K562 (cell line): Measurements from ENCODE around the gene VIM. TPM values are rescaled to one million over a fixed set of nuclear protein-coding genes. Genes with fewer than 3 reads are reported as not detected.
A peak's percentile ranks its signal among the peaks of the same experiment; 100 is the strongest.

Experiments used
- ARID2 ChIP-seq: fragments of 450-650 bp; IDR thresholded peaks from 2 replicates; pipeline ENCODE4 v1.6.1; 2017; ENCODE audit warnings: antibody characterized with exemption, mild to moderate bottlenecking
- CBX3 ChIP-seq, 2 experiments: IDR thresholded peaks; 1 replicate in 1 of 2; 2 replicates in 1 of 2; pipeline ENCODE4 v1.6.1; 2012; ENCODE audit warnings: inconsistent platforms in 2 of 2, low read length in 2 of 2, borderline replicate concordance in 1 of 2, control low read depth in 1 of 2
- CHD4 ChIP-seq: fragments of 200-600 bp; sonication (generic); IDR thresholded peaks from 3 replicates; pipeline ENCODE4 v1.6.1; 2012; ENCODE audit warnings: low read depth, mild to moderate bottlenecking, mixed read lengths, low read length, inconsistent platforms; ENCODE audit not compliant: insufficient read depth, insufficient replicate concordance, poor library complexity, severe bottlenecking
- GABPA ChIP-seq: fragments of 200-800 bp; sonication (Bioruptor generic); conservative IDR thresholded peaks from 2 replicates; pipeline ENCODE4 v1.6.1; 2016; ENCODE audit warnings: low read depth, missing genetic modification characterization, missing compliant biosample characterization
- KDM2B ChIP-seq: fragments of 250-450 bp; sonication (Bioruptor Pico); IDR thresholded peaks from 2 replicates; pipeline ENCODE4 v1.8.0; 2021; ENCODE audit warnings: mild to moderate bottlenecking, moderate library complexity
- LARP7 ChIP-seq: fragments of 450-650 bp; IDR thresholded peaks from 2 replicates; pipeline ENCODE4 v1.6.1; 2016
- NCOA1 ChIP-seq: fragments of 450-650 bp; IDR thresholded peaks from 2 replicates; pipeline ENCODE4 v1.6.1; 2016; ENCODE audit warnings: low read depth
- NONO ChIP-seq, 2 experiments: fragments of 200-400 bp in 1 of 2; fragments of 450-650 bp in 1 of 2; formaldehyde crosslinking in 1 of 2; IDR thresholded peaks; 2 replicates each; pipeline ENCODE4 v1.6.1; 2017; ENCODE audit warnings: low read depth in 2 of 2, mild to moderate bottlenecking in 2 of 2, moderate library complexity in 2 of 2, low read length in 1 of 2
- PHF20 ChIP-seq: fragments of 450-650 bp; IDR thresholded peaks from 2 replicates; pipeline ENCODE4 v1.6.1; 2018; ENCODE audit not compliant: partially characterized antibody
- POLR2AphosphoS2 ChIP-seq: IDR thresholded peaks from 2 replicates; pipeline ENCODE4 v1.6.1; 2012; ENCODE audit warnings: low read length, improper control_type of control experiment
- SRSF9 ChIP-seq: fragments of 200-400 bp; formaldehyde crosslinking; IDR thresholded peaks from 2 replicates; pipeline ENCODE4 v1.6.1; 2017; ENCODE audit warnings: low read depth, low read length, borderline replicate concordance
- YBX1 ChIP-seq: fragments of 450-650 bp; IDR thresholded peaks from 2 replicates; pipeline ENCODE4 v1.7.1; 2016; ENCODE audit warnings: mild to moderate bottlenecking
- ZNF384 ChIP-seq: IDR thresholded peaks from 2 replicates; pipeline ENCODE4 v1.6.1; 2012; ENCODE audit warnings: low read depth, low read length, improper control_type of control experiment
- ZNF696 ChIP-seq: fragments of 250-450 bp; sonication (Bioruptor Pico); conservative IDR thresholded peaks from 2 replicates; pipeline ENCODE4 v1.4.0; 2020; ENCODE audit warnings: mild to moderate bottlenecking, moderate library complexity
- polyA plus RNA-seq, 8 experiments: library from polyadenylated mRNA; depleted of rRNA in 4 of 8; stranded (reverse) in 5 of 8; unstranded in 3 of 8; fragments of >200 nt; fragmentation: Nextera tagmentation in 2 of 8; fragmentation: Illumina TruSeq in 1 of 8; extraction: Ambion mirVana in 2 of 8; extraction: Trizol in 1 of 8; gene quantifications; 2 replicates each; pipeline versions ENCODE4 v1.2.1 to v1.2.3, GENCODE V29; 2011 to 2014; ENCODE audit warnings: inconsistent platforms in 1 of 8, missing spikeins in 1 of 8
- total RNA-seq, 7 experiments: library from RNA; depleted of rRNA in 6 of 7; stranded (reverse); fragments of >200 nt in 6 of 7; fragmentation: Illumina TruSeq in 2 of 7; extraction: Trizol in 2 of 7; gene quantifications; 2 replicates each; pipeline versions ENCODE4 v1.2.1 to v1.2.3, GENCODE V29; 2011 to 2021; ENCODE audit warnings: low replicate concordance in 1 of 7
- TF ChIP-seq, protein P1 (sequence below): fragments of 450-650 bp; IDR thresholded peaks from 2 replicates; pipeline ENCODE4 v1.6.1; 2016; ENCODE audit warnings: low read depth, mild to moderate bottlenecking, moderate library complexity
- TF ChIP-seq, protein P2 (sequence below): sonication (generic); formaldehyde crosslinking; IDR thresholded peaks from 2 replicates; pipeline ENCODE4 v1.4.0; 2020; ENCODE audit warnings: mild to moderate bottlenecking, missing genetic modification reagents
- TF ChIP-seq, protein P3 (sequence below): fragments of 250-450 bp; sonication (Bioruptor Pico); IDR thresholded peaks from 2 replicates; pipeline ENCODE4 v1.6.1; 2021; ENCODE audit warnings: mild to moderate bottlenecking
- TF ChIP-seq, protein P4 (sequence below), 2 experiments: fragments of 450-650 bp in 1 of 2; sonication (generic) in 1 of 2; formaldehyde crosslinking; conservative IDR thresholded peaks; 2 replicates each; pipeline versions ENCODE4 v1.4.0 to v1.8.1; 2020 to 2022; ENCODE audit warnings: mild to moderate bottlenecking in 1 of 2, missing genetic modification reagents in 1 of 2
- TF ChIP-seq, protein P5 (sequence below), 2 experiments: fragments of 450-650 bp; IDR thresholded peaks; 2 replicates each; pipeline ENCODE4 v1.6.1; 2018; ENCODE audit warnings: mild to moderate bottlenecking in 2 of 2, low read depth in 1 of 2; ENCODE audit not compliant: partially characterized antibody in 2 of 2

VIM gene
- total and polyA plus RNA-seq, 9 of the 15 experiments (the other 6 are each of a cell fraction or from before 2014, with no cell fraction given), result 86.0 to 621 (median 383) TPM

DNA sequence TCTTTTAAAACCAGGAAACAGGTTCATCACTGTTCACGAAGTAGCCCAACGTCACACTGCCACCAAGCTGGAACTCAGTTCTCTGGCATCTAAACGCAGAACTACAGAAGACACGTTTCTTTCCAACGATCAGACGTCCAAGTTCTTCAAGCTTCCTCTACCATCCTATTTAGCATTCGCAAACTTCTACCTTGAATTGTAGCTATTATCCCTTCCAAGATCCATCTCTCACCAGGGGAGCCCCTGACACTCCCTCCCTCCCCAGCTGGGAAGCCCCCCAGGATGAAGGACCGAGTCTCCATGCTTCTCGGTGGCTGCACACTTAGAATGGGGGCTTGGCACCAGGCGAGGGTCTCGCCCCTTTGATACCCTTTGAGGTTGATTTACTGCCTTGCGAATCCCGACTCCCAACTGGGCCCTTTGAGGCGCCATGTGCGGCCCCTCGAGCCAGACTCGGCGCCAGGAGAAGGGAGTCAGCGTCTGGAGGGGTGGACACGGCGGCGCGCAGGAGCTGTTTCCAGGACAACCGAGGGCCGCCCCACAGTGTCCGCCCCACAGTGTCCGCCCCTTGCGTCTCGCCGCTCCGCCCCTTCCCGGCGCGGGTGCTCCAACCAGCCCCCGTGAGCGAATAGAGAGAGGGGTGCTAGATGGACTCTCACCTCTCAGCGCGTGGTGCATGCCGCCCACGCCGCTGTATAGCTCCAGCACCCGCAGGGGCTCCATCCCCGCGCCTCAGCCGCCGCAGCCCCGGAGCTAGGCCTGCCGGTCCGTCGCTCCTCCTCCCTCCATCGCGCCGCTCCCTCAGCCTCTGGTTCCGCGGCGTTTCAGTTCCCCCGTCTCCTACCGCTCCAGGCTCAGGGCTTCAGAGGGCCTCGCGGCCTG is 26.9 kb upstream of the VIM start, which contains the start of gene TRDMT1 (continued):
- TF ChIP-seq, protein P1, sequence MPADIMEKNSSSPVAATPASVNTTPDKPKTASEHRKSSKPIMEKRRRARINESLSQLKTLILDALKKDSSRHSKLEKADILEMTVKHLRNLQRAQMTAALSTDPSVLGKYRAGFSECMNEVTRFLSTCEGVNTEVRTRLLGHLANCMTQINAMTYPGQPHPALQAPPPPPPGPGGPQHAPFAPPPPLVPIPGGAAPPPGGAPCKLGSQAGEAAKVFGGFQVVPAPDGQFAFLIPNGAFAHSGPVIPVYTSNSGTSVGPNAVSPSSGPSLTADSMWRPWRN, result no peak
- TF ChIP-seq LARP7 (0 out of 2 replicates have a peak, but pooled peaks have one; percentile 4), ZNF696 (no peak), POLR2AphosphoS2 (no peak), NONO (IDR thresholded peaks at IDR 0.05; ENCODE audit: low read depth in 2 of 2, low read length in 1 of 2) (peak in 1 of 2 experiments; percentile 86; a peak in 2 of 4 replicates), CHD4 (peak; percentile 21), NCOA1 (peak; percentile 98), YBX1 (no peak), PHF20 (peak; percentile 99), GABPA (tag) (peak; percentile 96), CBX3 (IDR thresholded peaks at IDR 0.05; ENCODE audit: borderline replicate concordance in 1 of 2, low read length in 2 of 2) (peak in 1 of 2 experiments; percentile 79; a peak in 2 of 3 replicates), SRSF9 (no peak), ARID2 (0 out of 2 replicates have a peak, but pooled peaks have one; percentile 25), KDM2B (CRISPR knock-in tag) (no peak), ZNF384 (peak; percentile 49; the same call in 1 of the 2 replicates)
- TF ChIP-seq, protein P2, sequence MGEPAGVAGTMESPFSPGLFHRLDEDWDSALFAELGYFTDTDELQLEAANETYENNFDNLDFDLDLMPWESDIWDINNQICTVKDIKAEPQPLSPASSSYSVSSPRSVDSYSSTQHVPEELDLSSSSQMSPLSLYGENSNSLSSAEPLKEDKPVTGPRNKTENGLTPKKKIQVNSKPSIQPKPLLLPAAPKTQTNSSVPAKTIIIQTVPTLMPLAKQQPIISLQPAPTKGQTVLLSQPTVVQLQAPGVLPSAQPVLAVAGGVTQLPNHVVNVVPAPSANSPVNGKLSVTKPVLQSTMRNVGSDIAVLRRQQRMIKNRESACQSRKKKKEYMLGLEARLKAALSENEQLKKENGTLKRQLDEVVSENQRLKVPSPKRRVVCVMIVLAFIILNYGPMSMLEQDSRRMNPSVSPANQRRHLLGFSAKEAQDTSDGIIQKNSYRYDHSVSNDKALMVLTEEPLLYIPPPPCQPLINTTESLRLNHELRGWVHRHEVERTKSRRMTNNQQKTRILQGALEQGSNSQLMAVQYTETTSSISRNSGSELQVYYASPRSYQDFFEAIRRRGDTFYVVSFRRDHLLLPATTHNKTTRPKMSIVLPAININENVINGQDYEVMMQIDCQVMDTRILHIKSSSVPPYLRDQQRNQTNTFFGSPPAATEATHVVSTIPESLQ, result peak; percentile 92; the same call in 1 of the 2 replicates
- TF ChIP-seq, protein P3, sequence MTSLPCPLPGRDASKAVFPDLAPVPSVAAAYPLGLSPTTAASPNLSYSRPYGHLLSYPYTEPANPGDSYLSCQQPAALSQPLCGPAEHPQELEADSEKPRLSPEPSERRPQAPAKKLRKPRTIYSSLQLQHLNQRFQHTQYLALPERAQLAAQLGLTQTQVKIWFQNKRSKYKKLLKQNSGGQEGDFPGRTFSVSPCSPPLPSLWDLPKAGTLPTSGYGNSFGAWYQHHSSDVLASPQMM (CRISPR knock-in tag), result no peak
- TF ChIP-seq, protein P4, sequence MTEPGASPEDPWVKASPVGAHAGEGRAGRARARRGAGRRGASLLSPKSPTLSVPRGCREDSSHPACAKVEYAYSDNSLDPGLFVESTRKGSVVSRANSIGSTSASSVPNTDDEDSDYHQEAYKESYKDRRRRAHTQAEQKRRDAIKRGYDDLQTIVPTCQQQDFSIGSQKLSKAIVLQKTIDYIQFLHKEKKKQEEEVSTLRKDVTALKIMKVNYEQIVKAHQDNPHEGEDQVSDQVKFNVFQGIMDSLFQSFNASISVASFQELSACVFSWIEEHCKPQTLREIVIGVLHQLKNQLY (CRISPR knock-in tag; conservative IDR thresholded peaks at IDR 0.05), result no peak
- TF ChIP-seq, protein P5, sequence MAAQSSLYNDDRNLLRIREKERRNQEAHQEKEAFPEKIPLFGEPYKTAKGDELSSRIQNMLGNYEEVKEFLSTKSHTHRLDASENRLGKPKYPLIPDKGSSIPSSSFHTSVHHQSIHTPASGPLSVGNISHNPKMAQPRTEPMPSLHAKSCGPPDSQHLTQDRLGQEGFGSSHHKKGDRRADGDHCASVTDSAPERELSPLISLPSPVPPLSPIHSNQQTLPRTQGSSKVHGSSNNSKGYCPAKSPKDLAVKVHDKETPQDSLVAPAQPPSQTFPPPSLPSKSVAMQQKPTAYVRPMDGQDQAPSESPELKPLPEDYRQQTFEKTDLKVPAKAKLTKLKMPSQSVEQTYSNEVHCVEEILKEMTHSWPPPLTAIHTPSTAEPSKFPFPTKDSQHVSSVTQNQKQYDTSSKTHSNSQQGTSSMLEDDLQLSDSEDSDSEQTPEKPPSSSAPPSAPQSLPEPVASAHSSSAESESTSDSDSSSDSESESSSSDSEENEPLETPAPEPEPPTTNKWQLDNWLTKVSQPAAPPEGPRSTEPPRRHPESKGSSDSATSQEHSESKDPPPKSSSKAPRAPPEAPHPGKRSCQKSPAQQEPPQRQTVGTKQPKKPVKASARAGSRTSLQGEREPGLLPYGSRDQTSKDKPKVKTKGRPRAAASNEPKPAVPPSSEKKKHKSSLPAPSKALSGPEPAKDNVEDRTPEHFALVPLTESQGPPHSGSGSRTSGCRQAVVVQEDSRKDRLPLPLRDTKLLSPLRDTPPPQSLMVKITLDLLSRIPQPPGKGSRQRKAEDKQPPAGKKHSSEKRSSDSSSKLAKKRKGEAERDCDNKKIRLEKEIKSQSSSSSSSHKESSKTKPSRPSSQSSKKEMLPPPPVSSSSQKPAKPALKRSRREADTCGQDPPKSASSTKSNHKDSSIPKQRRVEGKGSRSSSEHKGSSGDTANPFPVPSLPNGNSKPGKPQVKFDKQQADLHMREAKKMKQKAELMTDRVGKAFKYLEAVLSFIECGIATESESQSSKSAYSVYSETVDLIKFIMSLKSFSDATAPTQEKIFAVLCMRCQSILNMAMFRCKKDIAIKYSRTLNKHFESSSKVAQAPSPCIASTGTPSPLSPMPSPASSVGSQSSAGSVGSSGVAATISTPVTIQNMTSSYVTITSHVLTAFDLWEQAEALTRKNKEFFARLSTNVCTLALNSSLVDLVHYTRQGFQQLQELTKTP (IDR thresholded peaks at IDR 0.05; ENCODE audit: low read depth in 1 of 2, partially characterized antibody in 2 of 2), result peak; percentile 27 to 55
